GM12873 (cell line): ENCODE results near the gene SGSM2.

ENCODE experiments used
- TF ChIP-seq, protein P1 (sequence below): IDR thresholded peaks from 2 replicates; pipeline ENCODE4 v1.5.1; 2012; ENCODE audit warnings: low read depth, mild to moderate bottlenecking, moderate library complexity, low read length, control low read depth; ENCODE audit not compliant: insufficient read depth; ENCODE audit errors: missing control alignments

Gene SGSM2

DNA sequence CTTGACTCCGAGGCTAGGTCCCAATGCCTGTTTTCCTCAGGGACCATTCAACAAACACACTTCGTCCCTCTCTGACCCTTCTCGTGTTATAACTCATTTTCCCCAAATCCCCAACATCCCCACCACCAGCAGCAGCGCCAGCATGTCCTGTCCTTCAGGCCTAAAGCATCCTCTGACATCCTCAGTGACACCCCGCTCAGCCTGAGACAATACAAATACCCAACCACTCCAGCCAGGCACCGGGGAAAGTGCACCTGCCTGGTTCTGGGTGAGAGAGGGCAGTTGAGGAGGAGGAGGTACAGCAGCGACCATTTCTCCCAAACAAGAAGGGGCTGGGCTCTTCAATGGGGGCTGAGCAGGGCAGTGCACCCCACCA, 58.9 kb downstream of the SGSM2 start:
- TF ChIP-seq, protein P1, sequence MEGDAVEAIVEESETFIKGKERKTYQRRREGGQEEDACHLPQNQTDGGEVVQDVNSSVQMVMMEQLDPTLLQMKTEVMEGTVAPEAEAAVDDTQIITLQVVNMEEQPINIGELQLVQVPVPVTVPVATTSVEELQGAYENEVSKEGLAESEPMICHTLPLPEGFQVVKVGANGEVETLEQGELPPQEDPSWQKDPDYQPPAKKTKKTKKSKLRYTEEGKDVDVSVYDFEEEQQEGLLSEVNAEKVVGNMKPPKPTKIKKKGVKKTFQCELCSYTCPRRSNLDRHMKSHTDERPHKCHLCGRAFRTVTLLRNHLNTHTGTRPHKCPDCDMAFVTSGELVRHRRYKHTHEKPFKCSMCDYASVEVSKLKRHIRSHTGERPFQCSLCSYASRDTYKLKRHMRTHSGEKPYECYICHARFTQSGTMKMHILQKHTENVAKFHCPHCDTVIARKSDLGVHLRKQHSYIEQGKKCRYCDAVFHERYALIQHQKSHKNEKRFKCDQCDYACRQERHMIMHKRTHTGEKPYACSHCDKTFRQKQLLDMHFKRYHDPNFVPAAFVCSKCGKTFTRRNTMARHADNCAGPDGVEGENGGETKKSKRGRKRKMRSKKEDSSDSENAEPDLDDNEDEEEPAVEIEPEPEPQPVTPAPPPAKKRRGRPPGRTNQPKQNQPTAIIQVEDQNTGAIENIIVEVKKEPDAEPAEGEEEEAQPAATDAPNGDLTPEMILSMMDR: no peak

DNA sequence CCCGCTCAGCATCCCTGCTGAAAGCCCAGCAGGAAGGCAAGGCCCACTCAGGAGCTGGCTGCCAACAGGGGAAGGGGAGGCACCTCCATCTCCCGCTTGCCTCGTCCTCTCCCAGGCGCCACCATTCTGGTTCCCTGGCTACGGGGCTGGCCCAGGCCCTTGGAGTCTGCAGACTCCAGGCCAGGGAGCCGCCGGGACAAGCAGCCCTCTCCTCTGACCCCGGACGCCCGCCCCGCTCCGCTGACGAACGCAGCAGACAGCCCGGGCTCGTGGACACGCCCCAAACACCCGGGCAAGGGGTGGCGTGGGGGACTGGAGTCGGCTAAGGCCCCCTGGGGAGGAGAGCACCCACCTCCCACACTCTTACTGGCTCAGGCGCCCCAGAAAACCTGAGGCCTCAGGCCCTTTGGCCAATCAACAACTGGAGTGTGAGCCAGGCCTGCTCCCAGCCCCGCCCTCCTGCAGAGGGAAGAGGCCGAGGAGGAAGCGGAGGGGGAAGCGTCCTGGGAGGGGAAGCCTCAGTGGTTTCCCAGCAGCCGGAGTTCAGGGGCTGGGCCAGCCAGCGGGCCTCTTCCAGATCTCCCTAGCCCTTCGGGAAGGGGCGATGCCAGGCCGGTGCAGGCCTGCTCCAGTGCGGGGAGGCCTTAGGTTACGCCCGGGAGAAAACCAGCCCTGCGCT, 59.4 kb downstream of the SGSM2 start:
- TF ChIP-seq, protein P1: no peak

DNA sequence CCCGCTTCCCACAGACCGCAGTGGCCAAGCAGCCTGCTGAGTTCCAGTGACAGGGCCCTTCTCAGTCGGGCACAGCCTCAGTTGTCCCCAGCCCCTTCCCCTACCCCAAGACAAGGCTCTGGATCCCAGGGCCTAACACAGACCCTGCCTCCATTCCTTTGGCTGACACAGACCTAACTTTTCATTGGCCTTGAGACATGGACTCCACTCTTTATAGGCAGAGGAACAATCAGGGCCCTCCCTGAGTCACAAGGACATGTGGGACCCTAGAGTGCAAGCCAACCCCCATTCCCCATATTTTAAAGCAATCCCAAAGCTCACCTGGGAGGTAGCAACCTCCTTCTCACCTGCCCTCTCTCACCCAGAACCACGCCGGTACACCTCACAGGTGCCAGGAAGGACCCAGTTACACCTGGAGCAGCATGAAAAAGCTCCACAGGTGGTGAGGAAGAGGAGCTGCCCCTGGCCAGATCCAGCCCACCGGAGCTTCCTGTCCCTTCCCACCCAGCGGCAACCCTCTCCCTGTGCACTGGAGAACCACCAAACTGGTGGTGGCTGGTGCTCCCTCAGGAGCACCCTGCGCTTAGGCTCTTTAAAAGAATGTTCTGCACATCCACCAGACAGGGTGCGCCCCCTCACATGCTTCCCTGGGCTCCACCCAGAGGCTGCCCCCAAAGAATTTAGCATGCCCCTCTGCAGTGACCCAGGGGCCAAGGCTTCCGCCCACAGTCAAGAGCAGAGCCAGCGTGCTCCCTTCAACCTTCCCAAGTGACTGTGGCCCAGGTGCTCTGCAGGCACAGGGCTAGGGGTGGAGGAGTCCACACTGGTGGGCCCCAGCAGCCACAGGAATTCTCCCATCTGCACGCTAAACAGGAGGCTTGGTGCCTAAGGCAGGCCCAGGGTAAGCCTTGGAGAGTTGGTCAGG, 60.2 kb downstream of the SGSM2 start:
- TF ChIP-seq, protein P1: no peak

DNA sequence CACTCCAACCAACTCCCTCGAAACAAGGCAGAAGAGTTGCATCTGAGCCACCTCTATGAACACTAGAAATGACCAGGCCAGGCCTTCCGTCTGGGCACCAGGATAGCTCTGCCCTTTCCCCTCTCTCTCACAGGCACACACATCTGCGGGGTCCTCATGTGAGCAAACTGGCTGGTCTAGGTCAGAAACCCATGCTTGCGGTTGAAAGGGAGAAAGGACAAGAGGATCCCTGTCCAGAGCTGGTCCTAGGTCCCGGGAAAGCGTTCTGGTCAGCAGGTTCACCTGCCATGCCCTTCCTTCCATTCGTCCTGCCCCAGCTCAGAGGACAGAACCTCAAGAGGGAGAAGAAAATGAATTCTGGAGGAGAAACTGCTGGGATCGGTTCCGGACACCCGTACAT, 60.9 kb downstream of the SGSM2 start:
- TF ChIP-seq, protein P1: no peak

DNA sequence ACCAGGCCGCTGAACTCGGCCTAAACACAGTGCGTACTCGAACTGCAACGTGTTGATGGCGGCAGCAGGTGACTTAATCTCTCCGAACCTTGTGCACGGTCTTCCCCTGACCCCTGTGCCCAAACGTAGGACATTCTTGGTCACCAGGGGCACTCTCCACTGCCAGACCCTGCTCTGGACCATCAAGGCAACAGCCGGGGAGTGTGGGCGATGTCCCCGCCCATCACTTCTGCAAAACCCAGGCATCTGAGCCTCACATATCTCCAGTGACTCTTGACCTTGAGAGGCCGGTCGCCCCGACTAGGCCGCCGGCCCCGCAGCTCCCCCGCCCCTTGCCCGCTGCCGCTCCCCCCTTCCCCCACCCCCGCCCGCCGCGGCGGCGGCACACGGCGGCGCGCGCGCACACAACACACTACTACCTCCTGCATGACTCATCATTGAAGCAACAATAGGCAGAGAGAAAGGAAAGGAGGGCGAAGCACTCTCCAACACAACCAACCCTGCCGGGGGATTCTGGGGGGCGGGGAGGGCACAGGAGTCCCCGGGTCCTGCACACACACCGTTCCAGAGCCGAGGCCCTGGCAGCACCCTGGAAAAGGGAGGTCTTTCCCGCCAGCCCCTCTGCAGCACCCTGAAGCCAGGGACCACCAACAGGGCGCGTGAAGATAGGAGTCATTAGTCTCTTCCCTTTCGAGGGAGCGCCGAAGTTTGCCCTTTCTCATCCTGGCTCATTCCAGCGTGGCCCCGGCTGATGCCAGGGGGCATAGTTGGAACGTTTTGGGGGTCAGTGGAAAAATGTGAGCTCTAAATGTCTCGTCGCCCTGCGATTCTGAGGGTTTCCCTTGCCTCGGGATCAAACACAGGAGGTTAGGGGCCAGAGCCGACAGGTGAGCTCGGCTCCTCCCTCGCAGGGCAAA, 61.6 kb downstream of the SGSM2 start:
- TF ChIP-seq, protein P1: no peak

DNA sequence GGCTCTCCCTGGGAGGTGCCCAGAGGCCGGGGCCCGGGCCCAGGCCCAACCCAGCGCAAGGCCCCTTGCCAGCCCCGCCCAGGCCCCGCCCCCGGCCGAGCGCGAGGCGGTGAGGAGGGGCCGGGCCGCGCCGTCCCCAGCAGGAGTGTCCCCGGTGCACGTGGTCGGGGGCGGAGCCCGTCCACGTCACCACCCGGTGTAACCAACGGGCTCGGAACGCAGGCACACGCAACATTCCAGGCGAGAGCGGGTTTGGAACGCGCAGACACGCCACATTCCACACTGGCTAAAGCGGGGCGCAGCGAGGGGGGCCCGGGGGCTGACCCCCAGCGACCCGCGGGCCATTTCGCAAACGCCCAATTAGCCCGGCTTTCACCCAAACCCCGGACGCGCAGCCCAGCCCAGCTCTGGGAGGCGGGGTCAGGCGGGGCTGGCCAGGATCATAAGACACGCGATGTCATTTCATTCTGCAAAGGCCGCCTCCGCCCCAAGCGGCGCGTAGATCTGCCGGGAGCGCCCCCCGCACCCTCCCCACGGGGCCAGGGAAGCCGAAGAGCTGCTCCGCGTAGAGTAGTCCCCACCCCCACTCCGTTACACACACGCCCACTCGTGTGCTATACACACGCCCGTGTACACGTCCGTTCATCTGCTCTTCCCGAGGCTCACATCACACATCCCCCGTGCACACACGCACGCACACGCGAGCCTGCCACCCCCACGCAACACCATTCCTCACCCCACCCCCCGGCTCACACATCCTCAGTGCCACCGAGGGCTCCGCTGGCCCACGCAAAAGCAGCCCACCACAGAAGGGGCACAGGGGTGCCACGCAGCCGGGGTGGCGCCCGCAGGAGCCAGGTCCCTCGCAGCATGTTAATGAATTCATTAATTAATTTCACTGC, 62.5 kb downstream of the SGSM2 start:
- TF ChIP-seq, protein P1: no peak
